Glomerular visceral epithelial cell (primary cell): ENCODE measurements around the gene ZFP42.
"Not testable (repeated sequence)": the region's sequence is repeated elsewhere in the genome, so short reads cannot be mapped to it uniquely, and the experiment has no call there.

Experiments used
- DNase-seq: peaks from one replicate; pipeline ENCODE4 v3.0.0-alpha.2; 2016; ENCODE audit errors: extremely low spot score

ZFP42 gene

GRCh38 chr4:188021548-188022249 is 26.1 kb downstream of the ZFP42 start:
- no peak for DNase-seq

GRCh38 chr4:188023682-188024081 is 28.1 kb downstream of the ZFP42 start:
- DNase-seq: no peak

GRCh38 chr4:188025476-188025875 is 29.9 kb downstream of the ZFP42 start:
- DNase-seq: no peak

GRCh38 chr4:188029114-188029513 is 33.5 kb downstream of the ZFP42 start:
- DNase-seq: no peak

- no peak for DNase-seq
Observed at GRCh38 chr4:188030401-188030800, 34.8 kb downstream of the ZFP42 start.

- DNase-seq: no peak
Observed at GRCh38 chr4:188031751-188032150, 36.2 kb downstream of the ZFP42 start.

GRCh38 chr4:188032170-188032569 is 36.6 kb downstream of the ZFP42 start:
- no peak for DNase-seq

- DNase-seq: no peak
Observed at GRCh38 chr4:188032583-188032982, 37.0 kb downstream of the ZFP42 start.

GRCh38 chr4:188037003-188037713 is 41.6 kb downstream of the ZFP42 start:
- no peak for DNase-seq

GRCh38 chr4:188041721-188042120 is 46.1 kb downstream of the ZFP42 start:
- DNase-seq: no peak

GRCh38 chr4:188042191-188042590 is 46.6 kb downstream of the ZFP42 start:
- no peak for DNase-seq

- DNase-seq: no peak
Observed at GRCh38 chr4:188043154-188043553, 47.6 kb downstream of the ZFP42 start.

GRCh38 chr4:188045461-188045860 is 49.9 kb downstream of the ZFP42 start:
- DNase-seq: not testable (repeated sequence)

GRCh38 chr4:188046657-188047056 is 51.1 kb downstream of the ZFP42 start:
- DNase-seq: no peak

- DNase-seq: no peak
Observed at GRCh38 chr4:188053302-188053701, 57.7 kb downstream of the ZFP42 start.
